Measurements from ENCODE around the gene HSPG2. TPM values are rescaled to one million over a fixed set of nuclear protein-coding genes. Genes with fewer than 3 reads are reported as not detected.

HSPG2 gene
- total RNA-seq, 1 donor from 2014 or later, result 28.7 TPM

- Histone ChIP-seq H3K27me3 (ENCODE audit: control insufficient read depth, insufficient read depth, low read length) (no peaks in the 10 kb centered on the region), H3K36me3 (ENCODE audit: control insufficient read depth, insufficient read depth, low read length) (peaks cover 5% of the 10 kb centered on the region), H3K4me3 (ENCODE audit: low read depth, low read length) (no peak overlapping the region)
- DNase-seq (ENCODE audit: low read depth) (no peak), FAIRE-seq (no peak)
- no peak for TF ChIP-seq CTCF (IDR thresholded peaks at IDR 0.05; ENCODE audit: insufficient read depth, low read length, severe bottlenecking)
Observed at GRCh38 chr1:21913258-21913657, 23.9 kb downstream of the HSPG2 start.

- Histone ChIP-seq H3K36me3 (ENCODE audit: control insufficient read depth, insufficient read depth, low read length) (peaks cover 5% of the 10 kb centered on the region), H3K27me3 (ENCODE audit: control insufficient read depth, insufficient read depth, low read length) (no peaks in the 10 kb centered on the region), H3K4me3 (ENCODE audit: low read depth, low read length) (no peak overlapping the region)
- FAIRE-seq, result no peak
- no peak for DNase-seq (ENCODE audit: low read depth)
- no peak for TF ChIP-seq CTCF (IDR thresholded peaks at IDR 0.05; ENCODE audit: insufficient read depth, low read length, severe bottlenecking)
Observed at GRCh38 chr1:21912038-21912758, 24.9 kb downstream of the HSPG2 start.

- no peak for DNase-seq (ENCODE audit: low read depth)
- Histone ChIP-seq H3K27me3 (ENCODE audit: control insufficient read depth, insufficient read depth, low read length) (no peaks in the 10 kb centered on the region), H3K4me3 (ENCODE audit: low read depth, low read length) (no peak overlapping the region), H3K36me3 (ENCODE audit: control insufficient read depth, insufficient read depth, low read length) (peaks cover 5% of the 10 kb centered on the region)
- no peak for TF ChIP-seq CTCF (IDR thresholded peaks at IDR 0.05; ENCODE audit: insufficient read depth, low read length, severe bottlenecking)
- FAIRE-seq, result no peak
Observed at GRCh38 chr1:21911205-21912001, 25.7 kb downstream of the HSPG2 start.

GRCh38 chr1:21910558-21911204, 26.4 kb downstream of the HSPG2 start:
- FAIRE-seq (no peak), DNase-seq (ENCODE audit: low read depth) (no peak)
- Histone ChIP-seq H3K27me3 (ENCODE audit: control insufficient read depth, insufficient read depth, low read length) (no peaks in the 10 kb centered on the region), H3K4me3 (ENCODE audit: low read depth, low read length) (no peak overlapping the region), H3K36me3 (ENCODE audit: control insufficient read depth, insufficient read depth, low read length) (peaks cover 8% of the 10 kb centered on the region)
- no peak for TF ChIP-seq CTCF (IDR thresholded peaks at IDR 0.05; ENCODE audit: insufficient read depth, low read length, severe bottlenecking)

GRCh38 chr1:21909787-21910503, 27.2 kb downstream of the HSPG2 start:
- Histone ChIP-seq H3K27me3 (ENCODE audit: control insufficient read depth, insufficient read depth, low read length) (no peaks in the 10 kb centered on the region), H3K4me3 (ENCODE audit: low read depth, low read length) (no peak overlapping the region), H3K36me3 (ENCODE audit: control insufficient read depth, insufficient read depth, low read length) (peaks cover 8% of the 10 kb centered on the region)
- TF ChIP-seq CTCF (IDR thresholded peaks at IDR 0.05; ENCODE audit: insufficient read depth, low read length, severe bottlenecking), result no peak
- DNase-seq (ENCODE audit: low read depth) (peak; percentile 49), FAIRE-seq (no peak)

Measured in bronchial epithelial cell (primary cell).